ENCODE measurements around the gene ATP2A3.

DNA sequence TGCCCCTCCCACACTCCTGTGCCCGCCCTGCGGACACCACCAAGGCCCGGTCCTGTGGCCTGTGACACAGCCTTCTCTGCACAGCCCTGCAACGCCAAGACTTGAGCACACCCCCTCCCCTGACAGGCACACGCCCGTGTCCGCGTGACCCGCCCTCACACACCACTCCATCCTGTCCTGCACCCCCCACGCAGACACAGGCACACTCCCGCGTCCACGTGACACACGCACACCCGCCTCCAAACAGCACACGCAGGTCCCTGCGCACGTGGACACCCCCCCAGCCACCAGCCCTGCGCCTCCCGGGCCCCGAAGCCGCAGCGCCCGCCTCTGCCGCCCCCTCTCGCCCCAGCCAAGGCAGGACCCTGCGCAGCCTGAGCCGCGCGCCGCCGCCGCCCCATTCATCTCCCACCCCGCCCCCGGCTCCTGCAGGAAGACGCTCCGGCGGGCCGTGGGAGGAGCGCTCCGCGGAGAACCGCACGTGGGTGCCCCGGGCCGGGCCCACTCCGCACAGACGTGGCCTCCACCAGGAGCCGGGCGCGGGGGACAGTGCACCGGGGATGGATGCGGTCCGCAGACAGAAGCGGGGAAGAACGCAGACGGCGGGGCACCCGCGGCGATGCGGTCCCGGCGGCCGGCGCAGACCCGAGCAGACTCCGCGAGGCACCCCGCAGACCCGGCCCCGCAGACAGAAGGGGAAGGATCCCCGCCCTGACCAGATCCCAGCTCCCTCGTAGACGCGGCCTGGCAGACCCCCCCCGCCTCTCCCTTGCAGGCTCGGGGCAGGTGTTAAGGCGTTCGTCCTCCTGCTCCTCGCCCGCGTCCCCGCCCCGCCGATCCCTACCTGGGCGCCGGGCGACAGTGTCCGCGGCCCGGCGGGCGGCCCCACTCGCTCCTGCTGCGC is 71.9 kb downstream of the ATP2A3 start:
- TF ChIP-seq CTCF (IDR thresholded peaks at IDR 0.05): no peak
- no peak for TF ChIP-seq POLR2A (IDR thresholded peaks at IDR 0.05)
